IgD-negative memory B cell (primary cell): ENCODE data around the gene ERC1. TPM values are rescaled to one million over a fixed set of nuclear protein-coding genes. Genes with fewer than 3 reads are reported as not detected.
"Not testable (repeated sequence)": the region's sequence is repeated elsewhere in the genome, so short reads cannot be mapped to it uniquely, and the experiment has no call there.

ENCODE experiments used
- H3K27ac Mint-ChIP-seq, 3 donors: one replicate each; pipeline ENCODE4 v1.8.0; 2020 to 2022; ENCODE audit warnings: mild to moderate bottlenecking in 3 of 3, mixed read lengths in 3 of 3, moderate library complexity in 1 of 3
- H3K27me3 Mint-ChIP-seq: one replicate; pipeline ENCODE4 v1.8.0; 2021; ENCODE audit warnings: mixed read lengths
- H3K36me3 Mint-ChIP-seq: one replicate; pipeline ENCODE4 v1.8.0; 2020; ENCODE audit warnings: mild to moderate bottlenecking, mixed read lengths
- H3K4me1 Mint-ChIP-seq, 3 donors: one replicate each; pipeline ENCODE4 v1.8.0; 2020 to 2022; ENCODE audit warnings: mixed read lengths in 3 of 3, mild to moderate bottlenecking in 1 of 3
- H3K4me3 Mint-ChIP-seq, 4 donors: one replicate each; pipeline ENCODE4 v1.8.0; 2020 to 2022; ENCODE audit warnings: mild to moderate bottlenecking in 4 of 4, mixed read lengths in 4 of 4, moderate library complexity in 3 of 4
- H3K9me3 Mint-ChIP-seq, 3 donors: one replicate each; pipeline ENCODE4 v1.8.0; 2020 to 2021; ENCODE audit warnings: mixed read lengths in 3 of 3, mild to moderate bottlenecking in 1 of 3
- polyA plus RNA-seq: library from polyadenylated mRNA; unstranded; fragments of 300-500 nt; fragmentation: Illumina TruSeq; gene quantifications from one replicate; pipeline ENCODE4 v1.2.3, GENCODE V29; 2021

Gene ERC1
- polyA plus RNA-seq, 1 donor from 2014 or later = 16.5 TPM

DNA sequence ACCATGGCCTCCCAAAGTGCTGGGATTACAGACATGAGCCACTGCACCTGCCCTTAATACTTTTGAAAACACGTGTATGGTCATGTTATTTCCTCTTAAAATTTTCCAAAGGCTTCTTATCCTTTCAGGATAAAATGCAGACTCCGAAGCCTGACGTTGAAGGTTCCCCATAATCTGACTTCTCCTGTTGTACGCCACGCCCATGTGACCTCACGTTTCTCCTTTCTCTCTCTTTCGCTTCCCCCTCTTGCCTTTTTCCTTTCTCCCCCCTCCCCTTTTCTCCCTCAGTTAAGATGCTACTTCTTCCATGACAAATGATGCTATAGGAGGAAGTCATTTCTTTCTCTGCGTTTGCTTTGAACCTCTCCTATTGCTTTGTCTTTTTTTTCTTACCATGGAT, 337.4 kb downstream of the ERC1 start:
- Mint-ChIP-seq H3K9me3 (peaks cover 0 to 2% (median 0%) of the 10 kb centered on the region in 3 donors), H3K27ac (no peak overlapping the region), H3K36me3 (peaks cover 9% of the 10 kb centered on the region), H3K4me3 (no peak overlapping the region), H3K27me3 (no peaks in the 10 kb centered on the region), H3K4me1 (peaks cover 1 to 4% (median 2%) of the 10 kb centered on the region in 3 donors)

DNA sequence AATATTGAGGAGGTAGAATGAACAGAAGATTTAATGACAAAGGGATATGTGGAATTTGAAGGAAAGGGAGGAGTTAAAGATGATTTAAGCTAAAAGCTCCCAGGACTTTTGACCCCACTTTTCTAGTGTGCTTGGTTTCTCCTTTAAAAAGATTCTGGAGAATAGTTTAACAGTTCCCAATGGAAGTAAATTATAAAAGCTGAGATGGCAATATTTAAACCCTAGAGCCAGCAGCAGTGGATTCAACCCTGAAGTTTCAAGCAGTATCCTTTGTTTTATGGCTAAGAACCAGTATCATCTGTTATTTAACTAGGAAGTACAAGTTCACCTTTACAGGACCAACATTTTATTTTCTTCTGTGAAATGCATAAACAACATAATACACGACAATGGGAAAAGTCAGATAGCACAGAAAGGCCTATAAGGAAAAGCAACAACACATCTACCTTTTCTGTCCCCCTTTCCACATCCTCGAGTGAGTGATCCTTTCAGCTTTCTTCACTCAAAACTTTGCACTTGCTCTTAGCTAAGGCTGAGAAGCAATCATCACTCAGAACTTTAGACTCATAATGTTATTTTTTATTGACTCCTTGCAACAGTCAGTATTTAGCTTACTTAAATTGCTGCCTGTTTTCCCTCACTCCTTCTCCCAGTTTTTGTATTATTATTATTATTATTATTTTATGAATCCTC, 338.9 kb downstream of the ERC1 start:
- Mint-ChIP-seq H3K36me3 (peaks cover 11% of the 10 kb centered on the region), H3K4me3 (no peak overlapping the region), H3K4me1 (peaks cover 0 to 2% (median 1%) of the 10 kb centered on the region in 3 donors), H3K9me3 (peaks cover 0 to 5% (median 0%) of the 10 kb centered on the region in 3 donors), H3K27ac (no peak overlapping the region), H3K27me3 (no peaks in the 10 kb centered on the region)

DNA sequence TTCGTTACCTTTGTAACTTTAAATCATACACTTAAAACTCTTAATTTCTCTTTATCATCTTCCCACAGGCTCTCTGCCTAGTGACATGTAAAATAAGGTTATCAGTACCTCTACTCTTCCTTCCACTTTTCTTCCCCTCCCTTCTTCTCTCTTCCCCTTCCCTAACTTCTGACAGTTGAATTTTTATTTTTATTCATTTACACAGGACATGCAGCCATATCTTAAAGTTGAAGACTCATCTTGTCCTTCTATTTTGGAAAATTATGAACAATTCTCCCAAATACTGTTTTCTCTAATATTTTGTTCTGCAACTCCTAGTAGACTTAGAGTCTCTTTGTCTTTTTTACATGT, 339.4 kb downstream of the ERC1 start:
- Mint-ChIP-seq H3K36me3 (peaks cover 11% of the 10 kb centered on the region), H3K4me3 (no peak overlapping the region)

DNA sequence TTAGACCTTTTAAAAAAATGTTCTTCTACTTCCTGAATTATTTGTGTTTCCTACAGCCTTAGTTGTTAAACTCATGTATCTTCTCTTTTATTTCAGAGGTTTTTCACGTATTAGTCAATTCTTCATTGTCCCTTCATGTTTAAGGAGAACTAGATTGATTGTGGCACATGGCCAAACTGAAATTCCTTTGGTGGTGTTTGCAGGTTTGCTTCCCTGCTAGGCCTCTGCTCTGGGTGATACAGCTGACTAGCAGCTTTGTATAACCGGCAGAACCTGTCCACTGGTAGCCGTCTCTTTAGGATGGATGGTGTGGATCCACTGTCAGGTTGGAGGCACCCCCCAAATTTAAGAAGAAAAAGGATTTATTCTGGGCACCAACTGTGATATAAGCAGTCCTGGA, 341.3 kb downstream of the ERC1 start:
- Mint-ChIP-seq H3K4me3 (no peak overlapping the region), H3K27me3 (no peaks in the 10 kb centered on the region), H3K27ac (no peak overlapping the region), H3K9me3 (peaks cover 0 to 5% (median 0%) of the 10 kb centered on the region in 3 donors), H3K4me1 (peaks cover 0 to 4% (median 4%) of the 10 kb centered on the region in 3 donors), H3K36me3 (peaks cover 11% of the 10 kb centered on the region)

More for the DNA sequence above, 339.4 kb downstream of the ERC1 start:
- Mint-ChIP-seq H3K27ac (no peak overlapping the region), H3K4me1 (peaks cover 0 to 2% (median 1%) of the 10 kb centered on the region in 3 donors), H3K27me3 (no peaks in the 10 kb centered on the region), H3K9me3 (peaks cover 0 to 5% (median 0%) of the 10 kb centered on the region in 3 donors)

DNA sequence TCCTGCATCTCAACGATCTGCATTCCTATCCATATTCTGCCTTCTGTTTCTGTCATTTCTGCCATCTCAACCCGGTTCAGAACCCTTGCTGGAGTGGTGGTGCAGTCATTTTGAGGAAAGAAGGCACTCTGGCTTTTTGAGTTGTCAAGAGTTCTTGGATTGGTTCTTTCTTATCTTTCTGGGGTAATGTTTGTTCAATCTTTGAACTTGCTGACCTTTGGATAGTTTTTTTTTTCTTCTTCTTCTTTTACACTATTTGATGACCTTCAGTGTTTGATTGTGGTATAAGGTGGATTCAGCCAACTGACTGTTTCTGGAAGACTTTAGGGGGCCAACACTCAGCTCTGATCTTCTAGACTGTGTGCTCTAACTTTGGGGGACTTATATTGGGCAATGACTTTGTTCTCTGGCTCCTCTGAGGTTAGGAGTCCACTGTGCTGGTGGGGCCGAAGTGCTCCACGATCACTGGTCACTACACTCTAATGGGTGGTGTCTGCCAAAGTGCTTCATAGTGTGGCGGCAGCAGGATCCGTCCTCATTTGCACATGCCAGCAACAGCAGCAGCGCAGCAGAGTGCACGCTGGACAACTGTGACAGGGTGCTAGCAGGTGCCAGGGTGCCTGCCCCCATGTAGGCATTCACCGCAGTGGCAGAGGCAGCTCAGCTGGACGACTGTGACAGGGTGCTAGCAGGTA, 347.6 kb downstream of the ERC1 start:
- H3K36me3 Mint-ChIP-seq = peaks cover 7% of the 10 kb centered on the region
- H3K9me3 Mint-ChIP-seq = peaks cover 0 to 3% (median 0%) of the 10 kb centered on the region in 3 donors
- H3K4me1 Mint-ChIP-seq = peaks cover 0 to 7% (median 3%) of the 10 kb centered on the region in 3 donors
- no peak overlapping the region for H3K4me3 Mint-ChIP-seq
- no peak overlapping the region for H3K27ac Mint-ChIP-seq
- no peaks in the 10 kb centered on the region for H3K27me3 Mint-ChIP-seq

DNA sequence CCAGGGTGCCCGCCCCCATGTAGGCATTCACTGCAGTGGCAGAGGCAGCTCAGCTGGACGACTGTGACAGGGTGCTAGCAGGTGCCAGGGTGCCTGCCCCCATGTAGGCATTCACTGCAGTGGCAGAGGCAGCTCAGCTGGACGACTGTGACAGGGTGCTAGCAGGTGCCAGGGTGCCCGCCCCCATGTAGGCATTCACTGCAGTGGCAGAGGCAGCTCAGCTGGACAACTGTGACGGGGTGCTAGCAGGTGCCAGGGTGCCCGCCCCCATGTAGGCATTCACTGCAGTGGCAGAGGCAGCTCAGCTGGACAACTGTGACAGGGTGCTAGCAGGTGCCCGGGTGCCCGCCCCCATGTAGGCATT, 348.1 kb downstream of the ERC1 start:
- not testable (repeated sequence) for H3K27me3 Mint-ChIP-seq, H3K4me3 Mint-ChIP-seq, H3K36me3 Mint-ChIP-seq, H3K4me1 Mint-ChIP-seq, H3K9me3 Mint-ChIP-seq, H3K27ac Mint-ChIP-seq

DNA sequence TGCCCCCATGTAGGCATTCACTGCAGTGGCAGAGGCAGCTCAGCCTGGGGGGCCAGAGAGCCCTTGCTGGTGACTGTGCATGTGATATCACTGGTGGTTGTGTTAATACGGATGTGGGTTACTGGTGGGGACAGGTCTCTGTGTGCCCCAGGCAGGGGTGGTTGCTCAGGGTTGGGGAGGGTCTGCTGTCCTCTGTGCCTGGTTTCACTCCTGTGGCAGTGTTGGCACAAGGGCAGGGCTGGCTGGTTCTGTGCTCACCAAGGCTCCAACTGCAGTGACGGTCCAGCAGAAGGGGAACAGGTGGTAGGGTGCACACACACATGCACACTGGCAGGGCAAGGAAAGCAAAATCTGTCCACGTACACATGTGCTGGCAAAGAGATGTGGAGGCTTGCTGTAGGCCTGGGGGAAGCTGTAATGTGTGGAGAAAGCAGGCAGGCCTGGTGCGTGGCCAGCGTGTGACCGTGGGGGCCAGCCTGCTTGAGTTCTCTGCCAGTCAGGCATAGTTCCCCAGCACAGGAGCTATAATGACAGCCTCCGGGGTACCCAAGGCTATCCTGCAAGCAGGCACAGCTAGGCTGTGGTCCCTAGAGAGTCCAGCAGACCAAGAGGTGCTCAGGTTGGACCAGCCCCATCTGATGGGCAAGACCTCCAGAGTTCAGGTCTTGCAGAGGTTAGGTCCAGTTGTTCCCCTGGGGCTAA, 348.7 kb downstream of the ERC1 start:
- peaks cover 0 to 1% (median 0%) of the 10 kb centered on the region in 3 donors for H3K9me3 Mint-ChIP-seq
- no peak overlapping the region for H3K4me3 Mint-ChIP-seq
- H3K27ac Mint-ChIP-seq = no peak overlapping the region
- H3K36me3 Mint-ChIP-seq = peaks cover 6% of the 10 kb centered on the region
- no peaks in the 10 kb centered on the region for H3K27me3 Mint-ChIP-seq
- peaks cover 0 to 7% (median 3%) of the 10 kb centered on the region in 3 donors for H3K4me1 Mint-ChIP-seq

DNA sequence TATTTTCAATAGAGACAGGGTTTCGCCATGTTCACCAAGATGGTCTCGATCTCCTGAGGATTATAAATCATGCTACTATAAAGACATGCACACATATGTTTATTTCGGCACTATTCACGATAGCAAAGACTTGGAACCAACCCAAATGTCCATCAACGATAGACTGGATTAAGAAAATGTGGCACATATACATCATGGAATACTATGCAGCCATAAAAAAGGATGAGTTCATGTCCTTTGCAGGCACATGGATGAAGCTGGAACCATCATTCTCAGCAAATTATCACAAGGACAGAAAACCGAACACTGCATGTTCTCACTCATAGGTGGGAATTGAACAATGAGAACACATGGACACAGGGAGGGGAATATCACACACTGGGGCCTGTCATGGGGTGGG, 350.2 kb downstream of the ERC1 start:
- H3K27ac Mint-ChIP-seq, H3K9me3 Mint-ChIP-seq, H3K4me1 Mint-ChIP-seq, H3K4me3 Mint-ChIP-seq, H3K27me3 Mint-ChIP-seq: not testable (repeated sequence)
- H3K36me3 Mint-ChIP-seq = peaks cover 12% of the 10 kb centered on the region

DNA sequence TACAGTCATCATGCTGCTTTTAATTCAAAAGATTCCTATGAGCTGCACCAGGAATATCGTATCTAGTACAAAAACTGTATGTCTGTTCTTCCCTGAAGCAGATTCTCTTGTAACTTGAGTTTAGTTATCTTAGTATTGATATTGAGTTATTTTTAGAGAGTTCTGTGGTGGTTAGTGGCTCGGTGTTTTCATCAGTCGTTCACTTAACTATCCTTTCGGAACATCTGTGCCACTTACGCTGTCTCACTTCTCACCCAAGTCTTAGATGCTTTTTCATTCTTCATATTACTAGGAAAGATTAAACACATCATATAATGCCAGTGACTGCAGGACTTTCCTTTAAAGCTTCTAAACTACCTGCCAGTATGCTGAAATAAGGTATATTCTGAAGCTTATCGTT, 352.4 kb downstream of the ERC1 start:
- H3K36me3 Mint-ChIP-seq = peaks cover 12% of the 10 kb centered on the region
- H3K27ac Mint-ChIP-seq = peak overlapping the region in 1 of 3 donors; percentile 46
- no peaks in the 10 kb centered on the region for H3K27me3 Mint-ChIP-seq
- H3K9me3 Mint-ChIP-seq = no peaks in the 10 kb centered on the region
- no peak overlapping the region for H3K4me3 Mint-ChIP-seq
- H3K4me1 Mint-ChIP-seq = peaks cover 0 to 3% (median 1%) of the 10 kb centered on the region in 3 donors

DNA sequence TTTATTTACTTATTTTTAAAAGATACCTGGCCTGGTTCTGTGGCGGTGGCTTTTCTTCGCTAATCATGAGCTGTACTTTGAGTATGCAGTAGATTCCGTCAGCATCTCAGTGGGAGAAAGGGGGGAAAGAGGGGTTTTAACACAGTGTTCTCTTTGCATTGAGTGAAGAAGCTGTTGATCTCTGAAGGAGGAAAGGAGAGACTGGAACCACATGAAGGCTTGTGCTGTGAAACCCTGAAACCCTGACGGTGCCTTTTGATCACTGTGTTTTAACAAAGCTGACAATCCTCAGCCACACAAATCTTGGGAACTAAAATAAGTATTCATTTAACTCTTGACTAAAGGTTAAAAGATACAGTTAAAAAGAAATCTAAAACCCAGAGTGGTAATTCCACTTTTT, 353.2 kb downstream of the ERC1 start:
- Mint-ChIP-seq H3K36me3 (peaks cover 12% of the 10 kb centered on the region), H3K4me1 (peaks cover 0 to 1% (median 0%) of the 10 kb centered on the region in 3 donors), H3K9me3 (no peaks in the 10 kb centered on the region), H3K4me3 (no peak overlapping the region), H3K27me3 (no peaks in the 10 kb centered on the region), H3K27ac (no peak overlapping the region)

DNA sequence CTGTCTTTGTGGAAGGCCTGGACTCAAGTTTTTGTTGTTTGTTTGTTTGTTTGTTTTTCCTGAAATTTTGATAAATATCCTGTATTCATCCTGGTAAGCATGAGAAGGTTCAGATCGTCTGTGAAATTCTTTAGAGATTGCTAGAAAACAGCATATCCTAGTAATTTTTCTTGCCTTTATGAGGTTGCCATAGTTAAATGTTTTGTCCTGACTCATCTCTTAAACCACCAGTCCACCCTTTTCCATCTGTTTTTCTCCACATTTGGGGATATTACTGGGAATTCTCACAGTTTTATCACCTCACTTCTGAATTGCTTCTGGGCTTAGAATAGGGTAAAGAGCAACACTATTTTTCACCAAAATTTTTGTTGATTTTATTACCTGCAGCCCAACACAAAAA, 355.1 kb downstream of the ERC1 start:
- H3K4me3 Mint-ChIP-seq = no peak overlapping the region
- no peaks in the 10 kb centered on the region for H3K9me3 Mint-ChIP-seq
- H3K4me1 Mint-ChIP-seq = peaks cover 0 to 1% (median 0%) of the 10 kb centered on the region in 3 donors
- peaks cover 10% of the 10 kb centered on the region for H3K36me3 Mint-ChIP-seq
- H3K27ac Mint-ChIP-seq = peak overlapping the region in 2 of 3 donors; percentile 20 to 47
- no peaks in the 10 kb centered on the region for H3K27me3 Mint-ChIP-seq

DNA sequence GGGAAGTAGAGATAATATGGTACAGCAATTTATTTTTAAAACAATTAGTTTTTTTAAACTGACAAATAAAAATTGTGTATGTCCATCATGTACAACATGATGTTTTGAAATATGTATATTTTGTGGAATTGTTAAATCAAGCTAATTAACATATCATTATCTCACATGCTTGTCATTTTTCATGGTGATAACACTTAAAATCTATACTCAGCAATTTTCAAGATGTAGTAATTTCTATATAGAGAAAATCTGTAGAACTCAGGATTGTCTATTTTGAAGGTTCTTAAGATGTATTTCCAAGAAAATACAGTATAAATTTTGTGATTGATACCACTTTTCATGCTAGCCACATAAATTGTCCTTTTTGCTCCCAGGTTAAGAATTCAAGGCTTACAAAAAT, 356.3 kb downstream of the ERC1 start:
- H3K27me3 Mint-ChIP-seq = no peaks in the 10 kb centered on the region
- H3K4me1 Mint-ChIP-seq = peaks cover 0 to 1% (median 0%) of the 10 kb centered on the region in 3 donors
- no peak overlapping the region for H3K4me3 Mint-ChIP-seq
- H3K36me3 Mint-ChIP-seq = peaks cover 7% of the 10 kb centered on the region
- no peaks in the 10 kb centered on the region for H3K9me3 Mint-ChIP-seq
- no peak overlapping the region for H3K27ac Mint-ChIP-seq

DNA sequence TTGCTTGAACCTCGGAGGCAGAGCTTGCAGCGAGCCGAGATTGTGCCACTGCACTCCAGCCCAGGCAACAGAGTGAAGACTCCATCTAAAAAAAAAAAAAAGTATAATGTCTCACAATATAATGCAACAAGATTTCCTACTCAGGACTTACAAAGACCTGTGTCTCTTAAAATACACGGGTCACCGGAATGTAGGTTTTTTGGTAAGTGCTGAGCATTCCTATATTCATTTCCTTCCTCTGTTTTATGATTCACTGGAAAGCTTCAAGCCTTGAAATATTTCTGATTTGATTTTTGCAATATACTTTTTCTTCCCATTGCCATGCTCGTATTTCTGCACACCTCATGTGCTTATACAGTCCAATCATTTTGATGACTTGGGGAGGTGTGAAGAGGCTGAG, 357.6 kb downstream of the ERC1 start:
- Mint-ChIP-seq H3K9me3 (no peaks in the 10 kb centered on the region), H3K4me1 (no peaks in the 10 kb centered on the region), H3K36me3 (peaks cover 7% of the 10 kb centered on the region), H3K27me3 (no peaks in the 10 kb centered on the region), H3K4me3 (no peak overlapping the region), H3K27ac (no peak overlapping the region)

DNA sequence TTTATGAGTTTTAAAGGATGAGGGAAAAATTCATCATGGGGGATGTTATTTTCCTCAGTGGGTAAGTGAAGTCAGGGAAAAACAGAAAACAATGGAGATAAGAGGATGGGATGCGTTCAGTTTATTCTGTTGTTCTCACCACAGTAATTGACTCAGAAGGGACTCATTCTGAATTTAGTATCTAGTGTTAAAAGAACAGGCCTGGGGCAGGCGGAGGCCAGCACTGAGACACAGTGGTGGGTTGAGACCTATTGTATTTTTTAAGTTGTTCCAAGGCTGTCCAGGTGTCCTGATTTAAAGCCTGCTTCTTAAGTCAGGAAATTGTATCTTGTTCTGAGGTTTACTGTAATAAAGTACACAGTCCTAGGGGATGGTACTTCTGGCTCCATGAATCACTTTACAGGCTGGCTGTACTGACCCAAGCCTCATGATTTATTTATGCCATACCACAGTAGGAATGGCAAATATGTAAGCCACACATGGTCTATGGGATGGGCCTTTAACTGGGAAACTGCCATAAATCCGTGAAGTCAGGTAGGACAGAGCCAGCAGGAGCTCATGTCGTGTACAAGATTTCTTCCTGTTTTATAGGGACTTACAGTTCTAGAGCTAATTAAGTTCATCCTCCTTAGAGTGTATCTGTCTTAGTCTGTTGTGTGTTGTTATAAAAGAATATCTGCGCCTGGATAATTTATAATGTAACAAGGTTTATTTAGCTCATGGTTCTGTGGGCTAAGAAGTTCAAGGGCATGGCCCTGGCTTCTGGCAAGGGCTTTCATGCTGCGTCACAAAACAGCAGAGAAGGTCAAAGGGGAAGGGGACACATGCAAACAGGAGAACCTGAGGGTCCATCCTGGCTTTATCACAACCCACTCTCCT, 359.3 kb downstream of the ERC1 start:
- H3K27ac Mint-ChIP-seq = no peak overlapping the region

DNA sequence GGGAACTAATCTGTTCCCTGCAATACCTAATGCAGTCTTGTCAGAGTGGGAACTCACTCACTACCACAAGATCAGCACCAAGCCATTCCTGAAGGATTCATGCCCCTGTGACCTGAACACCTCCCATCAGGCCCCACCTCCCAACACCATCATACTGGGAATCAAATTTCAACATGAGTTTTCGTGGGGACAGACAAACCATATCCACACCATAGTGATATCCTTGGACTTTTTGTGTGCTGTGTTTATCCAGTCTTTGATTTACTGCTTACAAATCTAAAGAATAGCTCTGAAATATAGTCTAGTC, 359.9 kb downstream of the ERC1 start:
- no peaks in the 10 kb centered on the region for H3K4me1 Mint-ChIP-seq
- H3K36me3 Mint-ChIP-seq = peaks cover 4% of the 10 kb centered on the region
- no peaks in the 10 kb centered on the region for H3K27me3 Mint-ChIP-seq
- H3K9me3 Mint-ChIP-seq = no peaks in the 10 kb centered on the region
- no peak overlapping the region for H3K27ac Mint-ChIP-seq
- no peak overlapping the region for H3K4me3 Mint-ChIP-seq

More for the DNA sequence above, 359.3 kb downstream of the ERC1 start:
- Mint-ChIP-seq H3K4me3 (no peak overlapping the region), H3K27me3 (no peaks in the 10 kb centered on the region), H3K36me3 (peaks cover 7% of the 10 kb centered on the region), H3K4me1 (no peaks in the 10 kb centered on the region), H3K9me3 (no peaks in the 10 kb centered on the region)
